RKO (cell line): ENCODE results near the gene CHTF8.

Source experiments
- DNase-seq: peaks from one replicate; pipeline ENCODE4 v3.0.0-alpha.2; 2016; ENCODE audit warnings: low spot score

Gene CHTF8

GRCh38 chr16:69112285-69113129, 19.9 kb downstream of the CHTF8 start:
- peak; percentile 66 for DNase-seq

DNA sequence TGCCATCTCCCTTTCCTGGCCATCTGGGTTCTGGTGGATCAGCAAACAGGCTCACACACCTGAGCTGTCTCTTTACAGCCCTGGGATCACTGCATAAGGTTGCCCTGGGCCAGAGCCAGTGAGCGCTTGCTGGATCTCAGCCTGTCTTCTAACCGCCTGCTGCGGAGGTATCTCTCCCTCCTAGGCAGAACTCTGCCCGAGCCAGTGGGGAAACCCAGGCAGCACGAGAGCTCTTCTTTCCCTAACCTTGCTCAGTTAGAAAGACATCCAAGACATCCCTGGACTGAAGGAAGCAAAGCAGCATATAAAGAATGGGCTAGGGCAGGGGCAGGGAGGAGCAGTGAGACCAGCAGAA, 20.5 kb downstream of the CHTF8 start:
- no peak for DNase-seq

DNA sequence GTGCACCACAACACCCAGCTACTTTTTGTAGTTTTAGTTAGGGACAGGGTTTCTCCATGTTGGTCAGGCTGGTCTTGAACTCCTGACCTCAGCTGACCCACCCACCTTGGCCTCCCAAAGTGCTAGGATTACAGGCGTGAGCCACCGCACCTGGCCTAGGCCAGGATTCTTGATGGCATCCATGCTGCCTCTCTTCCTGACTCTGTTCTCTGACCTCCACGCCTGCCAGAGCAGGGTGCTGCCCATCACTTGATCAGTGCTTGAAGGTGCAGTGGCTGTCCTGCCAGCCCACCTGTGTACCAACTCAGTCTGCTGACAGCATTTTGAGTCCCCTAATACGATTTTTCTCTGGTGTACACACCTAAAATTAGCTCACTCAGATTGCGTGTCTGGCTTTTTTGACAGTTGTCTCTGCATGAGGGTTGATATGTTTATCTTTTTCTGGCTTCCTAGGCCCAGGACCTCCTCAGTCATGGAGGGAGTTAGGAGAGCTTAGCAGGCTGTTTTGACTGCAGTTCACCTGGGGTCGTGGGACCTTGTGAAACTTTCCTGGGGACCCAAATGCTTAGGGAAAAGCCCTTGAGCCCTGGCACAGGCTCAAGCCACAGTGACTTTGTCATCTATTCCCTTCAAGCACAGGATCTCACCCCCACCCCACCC, 21.0 kb downstream of the CHTF8 start:
- DNase-seq: no peak

GRCh38 chr16:69110406-69110805, 22.0 kb downstream of the CHTF8 start:
- DNase-seq: no peak

DNA sequence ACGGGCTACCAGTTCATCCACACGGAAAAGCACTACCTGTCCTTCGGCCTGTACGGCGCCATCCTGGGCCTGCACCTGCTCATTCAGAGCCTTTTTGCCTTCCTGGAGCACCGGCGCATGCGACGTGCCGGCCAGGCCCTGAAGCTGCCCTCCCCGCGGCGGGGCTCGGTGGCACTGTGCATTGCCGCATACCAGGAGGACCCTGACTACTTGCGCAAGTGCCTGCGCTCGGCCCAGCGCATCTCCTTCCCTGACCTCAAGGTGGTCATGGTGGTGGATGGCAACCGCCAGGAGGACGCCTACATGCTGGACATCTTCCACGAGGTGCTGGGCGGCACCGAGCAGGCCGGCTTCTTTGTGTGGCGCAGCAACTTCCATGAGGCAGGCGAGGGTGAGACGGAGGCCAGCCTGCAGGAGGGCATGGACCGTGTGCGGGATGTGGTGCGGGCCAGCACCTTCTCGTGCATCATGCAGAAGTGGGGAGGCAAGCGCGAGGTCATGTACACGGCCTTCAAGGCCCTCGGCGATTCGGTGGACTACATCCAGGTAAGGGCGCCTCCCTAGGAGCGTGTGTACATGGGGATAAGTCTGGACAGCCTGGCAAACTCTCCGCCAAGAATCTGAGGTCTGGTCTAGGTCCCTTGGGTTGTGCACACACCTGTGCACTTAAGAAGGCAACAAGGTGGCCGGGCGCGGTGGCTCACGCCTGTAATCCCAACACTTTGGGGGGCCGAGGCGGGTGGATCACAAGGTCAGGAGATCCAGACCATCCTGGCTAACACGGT, 22.7 kb downstream of the CHTF8 start:
- DNase-seq: no peak

DNA sequence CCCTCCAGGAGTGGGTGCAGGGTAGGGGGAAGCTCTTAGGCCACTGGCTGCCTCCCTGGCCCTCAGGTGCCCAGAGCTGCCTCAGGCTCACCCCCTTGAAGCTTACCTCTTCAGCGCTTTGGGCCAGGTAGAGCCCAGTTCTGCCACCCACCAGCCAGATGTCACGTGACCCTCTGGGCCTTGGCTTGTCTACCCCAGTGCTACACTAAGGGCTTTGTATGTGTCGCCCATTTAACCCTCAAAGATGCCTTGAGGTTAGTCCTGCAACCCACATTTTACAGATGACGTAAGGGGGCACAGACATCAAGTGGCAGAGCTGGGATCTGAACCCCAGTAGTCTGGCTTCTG, 23.5 kb downstream of the CHTF8 start:
- DNase-seq: no peak

GRCh38 chr16:69108064-69108904, 24.1 kb downstream of the CHTF8 start:
- DNase-seq: no peak

DNA sequence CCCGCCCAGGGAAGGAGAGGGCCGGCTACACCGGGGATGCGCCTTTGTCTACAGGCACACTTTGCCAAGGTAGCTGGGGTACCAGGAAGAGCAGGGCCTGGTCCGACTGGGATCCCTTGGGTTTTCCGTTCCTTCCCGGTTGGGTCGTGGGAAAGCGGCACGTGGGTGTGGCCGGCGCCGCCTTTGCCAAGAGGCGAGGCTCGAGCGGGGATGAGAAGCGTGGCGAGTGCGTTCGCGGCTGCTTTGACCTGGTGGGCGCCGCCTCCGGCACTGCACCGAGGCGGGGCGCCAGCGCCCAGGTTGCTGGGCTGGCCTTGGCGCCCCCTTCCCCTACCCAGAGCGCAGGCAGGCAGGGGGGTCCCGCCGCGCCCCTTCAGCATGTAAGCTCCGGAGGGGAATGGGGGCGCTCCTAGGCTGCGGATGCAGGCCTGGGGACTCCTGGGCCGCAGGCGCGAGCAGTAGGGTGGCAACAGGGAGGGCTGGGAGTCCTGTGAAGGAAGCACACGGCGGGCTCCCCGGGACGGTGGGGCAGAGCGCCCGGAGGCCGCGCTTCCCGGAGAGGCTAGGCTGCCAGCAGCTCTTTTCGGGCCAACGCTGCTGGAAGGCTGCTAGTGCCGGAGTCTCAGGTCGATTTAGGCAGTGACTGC, 24.9 kb downstream of the CHTF8 start:
- DNase-seq: no peak

- no peak for DNase-seq
These were observed 25.7 kb downstream of the CHTF8 start for GRCh38 chr16:69106491-69107315.

DNA sequence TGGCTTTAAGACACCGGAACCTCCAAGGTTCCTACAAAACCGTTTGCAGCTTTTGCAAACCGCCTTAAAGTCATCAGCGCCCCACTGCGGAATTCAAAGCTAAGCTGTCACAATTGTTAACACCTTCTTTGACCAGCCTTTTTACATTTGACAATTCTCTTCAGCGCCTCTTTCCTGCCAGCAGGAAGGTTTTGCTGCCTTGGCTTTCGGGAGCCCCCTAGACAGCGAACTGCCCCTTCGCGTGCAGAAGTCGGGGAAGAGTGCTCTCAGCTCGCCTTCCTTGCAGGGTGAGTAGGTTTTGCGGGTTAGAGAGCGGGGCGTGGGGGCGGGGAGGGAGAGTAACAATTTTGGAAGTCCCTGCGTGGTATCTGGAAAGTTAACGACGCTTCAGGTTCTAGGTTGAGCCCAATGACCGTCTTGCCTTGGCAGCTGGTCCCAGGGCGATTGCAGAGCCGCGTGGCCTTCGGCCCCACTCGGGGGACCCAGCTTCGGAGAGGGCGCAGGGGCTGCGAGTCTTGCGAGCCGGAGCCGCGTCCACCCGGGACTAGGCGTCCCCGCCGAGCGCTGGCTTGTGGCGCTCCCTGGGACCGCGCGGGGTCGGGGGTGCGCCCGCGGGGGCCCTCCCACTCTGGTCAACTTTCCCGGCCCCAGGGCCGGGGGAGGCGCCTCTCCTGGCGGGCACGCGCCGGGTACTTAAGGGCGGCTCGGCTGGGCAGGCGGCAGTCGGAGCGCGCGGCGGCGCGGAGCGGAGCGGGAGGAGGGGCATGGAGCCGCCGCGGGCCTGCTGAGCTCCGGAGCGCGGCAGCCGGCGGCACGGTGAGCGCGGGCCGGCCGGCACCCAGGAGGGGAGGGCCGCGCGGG, 26.7 kb downstream of the CHTF8 start, which contains the start of gene HAS3:
HAS3 (plus strand) TSS at position 153 of the 861 bp plus-strand sequence. CDS start 3,743 bp downstream, outside the sequence.
- DNase-seq: peak; percentile 84

DNA sequence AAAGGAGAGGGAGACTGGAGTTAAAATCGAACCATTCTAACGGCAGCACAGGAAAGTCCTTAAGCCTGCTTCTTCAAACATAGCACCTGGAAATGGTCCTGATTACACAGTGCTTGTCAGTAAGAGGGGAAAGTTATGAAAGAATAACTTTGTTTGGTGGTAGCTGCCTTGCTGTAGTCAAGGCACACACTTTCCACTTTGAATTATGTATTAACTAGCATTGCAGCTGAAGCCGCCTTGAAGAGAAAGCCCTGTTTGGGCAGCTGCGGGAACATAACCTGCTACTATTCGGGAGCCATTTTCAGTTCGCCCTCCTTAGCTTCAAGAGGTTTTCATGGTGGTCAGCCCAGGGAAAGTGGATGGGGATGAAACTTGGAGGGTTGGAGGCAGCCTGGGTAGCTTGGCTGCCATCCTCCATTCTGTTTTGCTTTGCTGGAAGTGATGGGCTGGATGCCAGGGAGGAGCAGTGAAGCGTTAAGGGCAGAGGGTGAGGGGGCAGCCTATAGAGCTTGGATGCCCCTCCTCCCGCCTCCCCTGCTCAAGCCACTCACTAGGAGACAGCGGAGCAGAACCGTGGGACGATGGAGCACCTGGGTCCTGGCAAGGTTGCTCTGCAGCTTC, 32.2 kb downstream of the CHTF8 start:
- no peak for DNase-seq

GRCh38 chr16:69095193-69095592, 37.2 kb downstream of the CHTF8 start:
- DNase-seq: no peak

GRCh38 chr16:69094501-69094900, 37.9 kb downstream of the CHTF8 start:
- DNase-seq: no peak

DNA sequence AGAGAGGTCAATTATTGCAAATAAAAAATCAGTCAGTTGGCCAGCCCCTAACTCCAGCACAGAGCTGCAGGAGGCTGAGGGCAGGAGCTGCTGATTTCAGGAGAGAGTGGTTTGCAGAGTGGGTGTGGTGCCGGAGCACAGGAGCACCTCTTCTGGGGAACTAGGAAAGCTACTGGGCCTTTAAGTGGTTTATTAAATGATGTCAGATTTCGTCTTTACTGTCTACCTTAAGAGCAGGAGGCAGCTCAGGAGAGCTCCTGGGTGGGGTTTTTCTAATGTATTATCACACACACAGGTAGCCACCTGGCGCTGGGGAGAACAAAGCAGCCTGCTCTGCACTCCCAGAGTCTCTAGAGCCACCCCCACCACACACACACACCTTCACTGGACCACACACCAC, 38.4 kb downstream of the CHTF8 start:
- no peak for DNase-seq

DNA sequence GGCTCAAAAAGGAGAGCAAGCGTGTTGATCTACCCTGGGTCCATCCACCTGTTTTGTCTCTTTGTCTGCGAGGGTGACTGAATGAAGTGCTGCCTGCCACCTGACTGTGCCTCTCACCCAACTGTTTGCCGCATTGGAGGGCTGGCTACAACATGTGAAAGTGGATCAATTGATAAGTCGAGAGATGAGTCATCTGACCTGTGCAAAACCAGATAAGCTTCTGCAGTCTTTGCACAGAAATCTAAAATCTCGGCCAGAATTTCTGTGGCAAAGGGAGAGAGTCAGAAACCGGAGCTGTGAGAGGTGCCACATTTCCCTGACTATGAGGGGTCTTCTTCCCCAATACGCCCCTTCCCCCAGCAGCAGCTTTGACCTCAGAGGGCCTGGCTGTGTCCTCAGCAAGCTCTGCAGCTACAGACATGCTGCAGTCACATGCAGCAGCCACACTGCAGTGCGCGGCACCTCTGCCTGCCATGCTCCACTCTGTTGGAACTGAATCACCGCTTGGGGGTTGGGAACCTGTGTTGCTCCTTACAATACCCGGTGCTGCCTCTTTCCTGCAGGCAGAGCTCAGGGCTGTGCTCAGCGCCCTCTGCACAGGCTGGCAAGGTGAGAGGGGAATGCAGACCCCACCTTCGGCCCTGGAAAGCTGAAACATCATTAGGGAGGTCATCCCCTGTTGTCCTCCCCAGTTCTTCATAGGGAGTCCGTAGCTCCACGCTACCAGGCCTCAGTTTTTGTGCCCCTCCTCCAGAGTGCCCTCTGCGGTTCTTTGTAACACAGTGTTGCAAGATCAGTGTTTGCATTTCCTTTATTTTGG, 43.1 kb downstream of the CHTF8 start:
- DNase-seq: no peak

DNA sequence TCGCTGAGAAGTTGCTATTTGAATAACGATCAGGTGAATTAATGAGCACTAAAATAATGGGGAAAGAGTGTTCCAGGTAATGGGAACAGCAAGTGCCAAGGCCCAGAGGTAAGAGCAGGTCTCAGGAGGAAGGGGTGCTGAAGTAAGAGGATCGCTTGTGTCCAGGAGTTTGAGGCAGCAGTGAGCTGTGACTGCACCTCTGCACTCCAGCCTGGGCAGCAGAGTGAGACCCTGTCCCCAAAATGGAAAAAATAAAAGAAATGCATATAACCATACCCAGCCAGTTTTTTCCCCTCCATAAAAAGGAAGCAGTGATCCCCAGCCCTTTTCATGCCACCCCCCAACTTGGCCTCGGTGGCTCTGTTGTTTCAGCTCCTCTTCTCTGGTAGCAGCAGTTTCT, 43.7 kb downstream of the CHTF8 start:
- DNase-seq: no peak

DNA sequence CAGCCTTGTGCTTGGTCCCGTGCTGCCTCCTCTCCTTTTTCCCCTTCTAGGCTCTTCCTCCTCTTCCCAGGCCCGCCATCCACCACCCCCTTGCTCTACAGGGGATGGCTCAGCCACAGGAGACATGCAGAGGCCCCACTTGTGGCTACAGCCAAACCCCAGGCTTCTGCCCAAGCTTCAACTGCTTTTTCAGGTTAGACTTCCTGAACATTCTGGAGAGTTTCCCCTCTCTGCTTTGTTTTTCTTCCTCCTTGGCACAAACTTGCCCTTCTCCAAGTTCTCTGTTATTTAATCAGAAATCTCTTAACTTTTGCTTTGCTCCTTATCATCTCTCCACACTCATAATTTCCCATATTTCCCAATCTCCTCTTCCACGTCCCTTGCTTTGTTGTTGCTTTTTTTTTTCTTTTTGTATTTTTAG, 45.2 kb downstream of the CHTF8 start:
- DNase-seq: no peak

GRCh38 chr16:69085032-69085695, 47.2 kb downstream of the CHTF8 start:
- DNase-seq: no peak
